Measurements from ENCODE around the gene RBM7.

- TF ChIP-seq CTCF (IDR thresholded peaks at IDR 0.05) (no peak), EP300 (IDR thresholded peaks at IDR 0.05) (no peak)
Observed at GRCh38 chr11:114386131-114386530, 14.3 kb upstream of the RBM7 start.

Data from esophagus muscularis mucosa (tissue), 3 donors.